Panc1 (cell line): ENCODE results near the gene ENKD1.

Experiments used
- TF ChIP-seq, protein P1 (sequence below): fragments of 450-650 bp; IDR thresholded peaks from 2 replicates; pipeline ENCODE4 v1.5.1; 2017; ENCODE audit warnings: mild to moderate bottlenecking
- TF ChIP-seq, protein P2 (sequence below), 2 experiments: IDR thresholded peaks; 2 replicates each; pipeline ENCODE4 v1.6.1; 2011 to 2012; ENCODE audit warnings: low read depth in 2 of 2, control low read depth in 1 of 2, low read length in 1 of 2, mild to moderate bottlenecking in 1 of 2, moderate library complexity in 1 of 2; ENCODE audit not compliant: insufficient read depth in 1 of 2

DNA sequence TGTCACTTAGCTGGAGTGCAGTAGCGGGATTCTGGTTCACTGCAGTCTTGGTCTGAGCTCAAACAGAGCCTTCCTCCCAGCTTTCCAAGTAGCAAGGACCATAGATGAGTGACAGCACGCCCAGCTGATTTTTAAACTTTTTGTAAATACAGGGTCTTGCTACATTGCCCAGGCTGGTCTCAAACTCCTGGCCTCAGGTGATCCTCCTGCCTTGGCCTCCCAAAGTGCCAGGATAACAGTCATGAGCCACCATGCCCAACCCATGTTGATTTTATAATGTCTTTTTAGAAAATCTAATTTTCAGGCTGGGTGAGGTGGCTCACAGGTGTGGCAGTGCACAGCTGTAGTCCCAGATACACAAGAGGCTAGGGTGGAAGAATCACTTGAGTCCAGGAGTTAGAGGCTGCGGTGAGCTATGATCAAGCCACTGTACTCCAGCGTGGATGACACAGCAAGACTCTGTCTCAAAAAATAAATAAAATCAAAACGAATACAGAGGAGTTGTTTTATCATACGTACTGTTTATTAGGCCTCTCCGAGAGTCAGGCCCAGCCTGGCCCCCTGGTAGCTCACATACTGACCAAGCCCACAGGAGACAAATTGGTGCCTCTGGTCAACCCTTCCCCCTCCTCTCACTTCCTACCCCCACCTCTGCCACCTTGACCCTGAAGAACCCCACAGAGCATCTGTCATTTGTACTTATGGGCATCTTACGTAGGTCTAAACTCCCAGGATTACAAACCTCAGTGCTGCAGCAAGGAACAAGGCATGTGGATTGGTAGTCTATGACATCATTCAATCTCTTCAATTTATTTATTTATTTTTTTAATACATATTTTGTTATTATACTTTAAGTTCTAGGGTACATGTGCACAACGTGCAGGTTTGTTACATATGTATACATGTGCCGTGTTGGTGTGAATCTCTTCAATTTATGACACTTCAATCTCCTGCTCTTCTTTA lies 13.7 kb upstream of the ENKD1 start:
- TF ChIP-seq, protein P1, sequence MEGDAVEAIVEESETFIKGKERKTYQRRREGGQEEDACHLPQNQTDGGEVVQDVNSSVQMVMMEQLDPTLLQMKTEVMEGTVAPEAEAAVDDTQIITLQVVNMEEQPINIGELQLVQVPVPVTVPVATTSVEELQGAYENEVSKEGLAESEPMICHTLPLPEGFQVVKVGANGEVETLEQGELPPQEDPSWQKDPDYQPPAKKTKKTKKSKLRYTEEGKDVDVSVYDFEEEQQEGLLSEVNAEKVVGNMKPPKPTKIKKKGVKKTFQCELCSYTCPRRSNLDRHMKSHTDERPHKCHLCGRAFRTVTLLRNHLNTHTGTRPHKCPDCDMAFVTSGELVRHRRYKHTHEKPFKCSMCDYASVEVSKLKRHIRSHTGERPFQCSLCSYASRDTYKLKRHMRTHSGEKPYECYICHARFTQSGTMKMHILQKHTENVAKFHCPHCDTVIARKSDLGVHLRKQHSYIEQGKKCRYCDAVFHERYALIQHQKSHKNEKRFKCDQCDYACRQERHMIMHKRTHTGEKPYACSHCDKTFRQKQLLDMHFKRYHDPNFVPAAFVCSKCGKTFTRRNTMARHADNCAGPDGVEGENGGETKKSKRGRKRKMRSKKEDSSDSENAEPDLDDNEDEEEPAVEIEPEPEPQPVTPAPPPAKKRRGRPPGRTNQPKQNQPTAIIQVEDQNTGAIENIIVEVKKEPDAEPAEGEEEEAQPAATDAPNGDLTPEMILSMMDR = no peak
- TF ChIP-seq, protein P2, sequence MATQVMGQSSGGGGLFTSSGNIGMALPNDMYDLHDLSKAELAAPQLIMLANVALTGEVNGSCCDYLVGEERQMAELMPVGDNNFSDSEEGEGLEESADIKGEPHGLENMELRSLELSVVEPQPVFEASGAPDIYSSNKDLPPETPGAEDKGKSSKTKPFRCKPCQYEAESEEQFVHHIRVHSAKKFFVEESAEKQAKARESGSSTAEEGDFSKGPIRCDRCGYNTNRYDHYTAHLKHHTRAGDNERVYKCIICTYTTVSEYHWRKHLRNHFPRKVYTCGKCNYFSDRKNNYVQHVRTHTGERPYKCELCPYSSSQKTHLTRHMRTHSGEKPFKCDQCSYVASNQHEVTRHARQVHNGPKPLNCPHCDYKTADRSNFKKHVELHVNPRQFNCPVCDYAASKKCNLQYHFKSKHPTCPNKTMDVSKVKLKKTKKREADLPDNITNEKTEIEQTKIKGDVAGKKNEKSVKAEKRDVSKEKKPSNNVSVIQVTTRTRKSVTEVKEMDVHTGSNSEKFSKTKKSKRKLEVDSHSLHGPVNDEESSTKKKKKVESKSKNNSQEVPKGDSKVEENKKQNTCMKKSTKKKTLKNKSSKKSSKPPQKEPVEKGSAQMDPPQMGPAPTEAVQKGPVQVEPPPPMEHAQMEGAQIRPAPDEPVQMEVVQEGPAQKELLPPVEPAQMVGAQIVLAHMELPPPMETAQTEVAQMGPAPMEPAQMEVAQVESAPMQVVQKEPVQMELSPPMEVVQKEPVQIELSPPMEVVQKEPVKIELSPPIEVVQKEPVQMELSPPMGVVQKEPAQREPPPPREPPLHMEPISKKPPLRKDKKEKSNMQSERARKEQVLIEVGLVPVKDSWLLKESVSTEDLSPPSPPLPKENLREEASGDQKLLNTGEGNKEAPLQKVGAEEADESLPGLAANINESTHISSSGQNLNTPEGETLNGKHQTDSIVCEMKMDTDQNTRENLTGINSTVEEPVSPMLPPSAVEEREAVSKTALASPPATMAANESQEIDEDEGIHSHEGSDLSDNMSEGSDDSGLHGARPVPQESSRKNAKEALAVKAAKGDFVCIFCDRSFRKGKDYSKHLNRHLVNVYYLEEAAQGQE (IDR thresholded peaks at IDR 0.05; ENCODE audit: insufficient read depth in 1 of 2, low read depth in 2 of 2, low read length in 1 of 2) = no peak
